Measurements from ENCODE around the gene NOTCH2.

NOTCH2 gene

DNA sequence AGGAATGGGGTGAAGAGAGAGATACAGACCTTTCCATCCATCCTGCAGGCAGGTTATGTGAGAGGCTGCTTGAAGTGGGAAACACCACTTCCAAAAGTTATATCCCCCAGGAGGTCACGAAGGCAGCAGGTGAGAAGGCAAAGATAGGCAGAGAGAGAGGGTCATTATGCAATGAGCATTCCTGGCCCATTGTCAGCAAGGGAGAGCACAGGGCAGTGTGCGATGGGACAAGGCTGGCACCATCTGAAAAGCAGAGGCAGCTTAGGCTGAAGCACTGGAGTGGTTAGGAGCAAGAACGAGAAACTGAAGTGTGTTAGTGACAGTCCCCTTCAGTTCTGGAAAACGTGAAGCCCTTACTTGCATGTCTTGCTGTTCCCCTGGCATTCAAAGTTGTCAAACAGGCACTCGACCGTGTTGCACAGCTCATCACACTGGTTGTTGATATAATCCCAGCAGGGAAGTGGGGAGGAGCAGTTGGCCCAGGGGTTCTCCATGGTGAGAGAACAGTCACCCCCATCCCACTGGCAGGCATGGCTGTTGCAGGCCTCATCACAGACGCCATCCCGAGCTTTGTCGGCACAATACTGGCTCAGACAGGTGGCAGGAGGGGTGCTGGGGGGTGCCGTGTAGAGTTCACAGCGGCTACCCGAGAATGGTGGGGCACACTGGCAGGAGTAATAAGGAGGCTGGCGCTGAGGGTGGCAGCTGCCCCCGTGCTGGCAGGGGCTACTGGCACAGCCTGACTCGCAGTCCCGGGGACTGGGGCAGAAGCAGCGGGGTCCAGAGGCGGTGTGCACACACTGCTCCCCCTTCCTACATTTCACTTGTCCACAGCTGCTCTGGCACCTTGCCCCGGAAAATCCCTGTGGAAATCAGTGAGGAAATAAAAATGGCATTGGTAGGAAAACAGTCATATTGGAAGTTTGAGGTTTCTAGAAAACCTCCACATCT lies 144.2 kb downstream of the NOTCH2 start:
- H3K9me3 ChIP-seq (ENCODE audit: control insufficient read depth, insufficient read depth, low read length): no peaks in the 10 kb centered on the region
- peaks cover 18% of the 10 kb centered on the region for H3K36me3 ChIP-seq (ENCODE audit: insufficient read depth, low read length)
- no peak overlapping the region for H3K9ac ChIP-seq (ENCODE audit: low read depth, low read length)
- H3K4me1 ChIP-seq (ENCODE audit: insufficient read depth, low read length): no peaks in the 10 kb centered on the region

DNA sequence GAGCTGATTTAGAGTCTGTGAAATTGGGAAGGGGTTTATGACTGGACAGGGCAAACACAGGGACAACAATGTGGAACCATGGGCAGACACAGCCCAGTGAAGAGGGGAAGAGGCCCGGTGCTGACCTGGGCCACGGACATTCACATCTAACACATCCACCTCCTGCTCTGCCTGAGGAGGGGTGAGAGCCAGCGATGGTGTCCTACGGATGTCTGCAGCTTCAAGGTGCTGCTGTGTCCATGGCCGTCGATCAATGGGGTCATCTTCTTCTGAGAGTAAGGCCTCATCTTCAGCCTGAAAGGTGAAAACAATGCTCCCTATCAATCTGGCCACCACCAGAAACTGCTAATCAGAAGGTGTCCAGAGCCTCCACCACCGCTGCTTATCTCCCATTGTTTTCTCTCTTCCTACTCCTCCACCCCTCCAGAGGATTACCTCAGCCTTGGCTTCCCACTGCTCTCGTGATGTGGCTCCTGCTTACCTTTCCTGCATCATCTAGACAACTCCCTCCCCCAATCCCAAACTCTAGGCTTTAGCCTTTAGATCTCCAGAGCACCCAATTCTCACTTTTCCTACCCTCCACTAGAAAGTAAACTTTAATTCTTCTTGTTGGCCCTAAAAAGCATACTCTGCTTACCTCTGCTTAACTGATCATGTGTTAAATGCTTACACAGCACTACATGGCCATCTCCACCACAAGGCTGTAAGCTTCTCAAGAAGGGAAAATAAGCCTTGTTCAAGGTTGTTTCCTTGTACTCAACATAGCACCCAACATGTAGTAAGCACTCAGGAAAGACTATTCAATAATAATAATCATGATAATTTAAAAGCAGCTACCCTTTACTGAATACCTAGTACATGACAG lies 149.1 kb downstream of the NOTCH2 start:
- Histone ChIP-seq H3K9me3 (ENCODE audit: control insufficient read depth, insufficient read depth, low read length) (no peaks in the 10 kb centered on the region), H3K4me1 (ENCODE audit: insufficient read depth, low read length) (no peaks in the 10 kb centered on the region), H3K36me3 (ENCODE audit: insufficient read depth, low read length) (peaks cover 36% of the 10 kb centered on the region), H3K9ac (ENCODE audit: low read depth, low read length) (no peak overlapping the region)

GRCh38 chr1:119919241-119919640 lies 150.2 kb downstream of the NOTCH2 start:
- no peaks in the 10 kb centered on the region for H3K4me1 ChIP-seq (ENCODE audit: insufficient read depth, low read length)
- peaks cover 40% of the 10 kb centered on the region for H3K36me3 ChIP-seq (ENCODE audit: insufficient read depth, low read length)

GRCh38 chr1:119918301-119918700 lies 151.2 kb downstream of the NOTCH2 start:
- Histone ChIP-seq H3K9me3 (ENCODE audit: control insufficient read depth, insufficient read depth, low read length) (no peaks in the 10 kb centered on the region), H3K9ac (ENCODE audit: low read depth, low read length) (no peak overlapping the region), H3K4me1 (ENCODE audit: insufficient read depth, low read length) (no peaks in the 10 kb centered on the region), H3K36me3 (ENCODE audit: insufficient read depth, low read length) (peaks cover 40% of the 10 kb centered on the region)

More at GRCh38 chr1:119919241-119919640, 150.2 kb downstream of the NOTCH2 start:
- Histone ChIP-seq H3K9me3 (ENCODE audit: control insufficient read depth, insufficient read depth, low read length) (no peaks in the 10 kb centered on the region), H3K9ac (ENCODE audit: low read depth, low read length) (no peak overlapping the region)

- no peaks in the 10 kb centered on the region for H3K9me3 ChIP-seq (ENCODE audit: control insufficient read depth, insufficient read depth, low read length)
- peaks cover 43% of the 10 kb centered on the region for H3K36me3 ChIP-seq (ENCODE audit: insufficient read depth, low read length)
- no peak overlapping the region for H3K9ac ChIP-seq (ENCODE audit: low read depth, low read length)
- H3K4me1 ChIP-seq (ENCODE audit: insufficient read depth, low read length): no peaks in the 10 kb centered on the region
Measured at GRCh38 chr1:119917304-119918055, 152.0 kb downstream of the NOTCH2 start.

GRCh38 chr1:119915517-119915916 lies 153.9 kb downstream of the NOTCH2 start:
- Histone ChIP-seq H3K9me3 (ENCODE audit: control insufficient read depth, insufficient read depth, low read length) (no peaks in the 10 kb centered on the region), H3K9ac (ENCODE audit: low read depth, low read length) (no peak overlapping the region), H3K4me1 (ENCODE audit: insufficient read depth, low read length) (peaks cover 3% of the 10 kb centered on the region; the same call in 1 of the 2 replicates), H3K36me3 (ENCODE audit: insufficient read depth, low read length) (peaks cover 27% of the 10 kb centered on the region)

GRCh38 chr1:119914071-119914470 lies 155.4 kb downstream of the NOTCH2 start:
- peaks cover 7% of the 10 kb centered on the region; the same call in 1 of the 2 replicates for H3K4me1 ChIP-seq (ENCODE audit: insufficient read depth, low read length)
- no peaks in the 10 kb centered on the region for H3K9me3 ChIP-seq (ENCODE audit: control insufficient read depth, insufficient read depth, low read length)
- no peak overlapping the region for H3K9ac ChIP-seq (ENCODE audit: low read depth, low read length)
- H3K36me3 ChIP-seq (ENCODE audit: insufficient read depth, low read length): peaks cover 25% of the 10 kb centered on the region

- Histone ChIP-seq H3K9ac (ENCODE audit: low read depth, low read length) (no peak overlapping the region), H3K4me1 (ENCODE audit: insufficient read depth, low read length) (peaks cover 7% of the 10 kb centered on the region; the same call in 1 of the 2 replicates), H3K9me3 (ENCODE audit: control insufficient read depth, insufficient read depth, low read length) (no peaks in the 10 kb centered on the region), H3K36me3 (ENCODE audit: insufficient read depth, low read length) (peaks cover 24% of the 10 kb centered on the region)
Measured at GRCh38 chr1:119912963-119913362, 156.5 kb downstream of the NOTCH2 start.

DNA sequence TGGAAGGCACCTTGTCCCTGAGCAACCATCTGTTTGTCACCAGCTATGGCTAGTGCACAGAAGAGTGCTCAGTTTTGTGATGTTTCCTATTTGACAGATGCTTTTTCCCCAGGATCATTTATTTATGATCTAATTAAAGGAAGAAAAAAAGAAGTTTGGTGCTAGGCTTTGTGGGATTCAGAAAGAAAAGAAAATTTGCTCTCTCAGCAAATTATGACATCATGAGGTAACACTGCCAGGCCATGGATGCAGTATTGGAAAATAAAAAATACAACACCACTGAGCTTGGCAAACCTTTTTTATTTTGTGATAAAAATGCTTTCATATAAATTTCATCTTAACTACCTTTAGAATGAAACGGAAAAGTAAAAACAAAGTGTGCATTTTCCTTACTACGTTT lies 157.7 kb downstream of the NOTCH2 start:
- H3K4me1 ChIP-seq (ENCODE audit: insufficient read depth, low read length): peaks cover 7% of the 10 kb centered on the region; the same call in 1 of the 2 replicates
- H3K9me3 ChIP-seq (ENCODE audit: control insufficient read depth, insufficient read depth, low read length): no peaks in the 10 kb centered on the region
- peaks cover 14% of the 10 kb centered on the region; the same call in 1 of the 2 replicates for H3K36me3 ChIP-seq (ENCODE audit: insufficient read depth, low read length)
- no peak overlapping the region for H3K9ac ChIP-seq (ENCODE audit: low read depth, low read length)

- Histone ChIP-seq H3K9ac (ENCODE audit: low read depth, low read length) (no peak overlapping the region), H3K36me3 (ENCODE audit: insufficient read depth, low read length) (peaks cover 9% of the 10 kb centered on the region; the same call in 1 of the 2 replicates), H3K4me1 (ENCODE audit: insufficient read depth, low read length) (peaks cover 7% of the 10 kb centered on the region; the same call in 1 of the 2 replicates), H3K9me3 (ENCODE audit: control insufficient read depth, insufficient read depth, low read length) (no peaks in the 10 kb centered on the region)
Measured at GRCh38 chr1:119910618-119911017, 158.8 kb downstream of the NOTCH2 start.

- Histone ChIP-seq H3K4me1 (ENCODE audit: insufficient read depth, low read length) (peaks cover 7% of the 10 kb centered on the region; the same call in 1 of the 2 replicates), H3K36me3 (ENCODE audit: insufficient read depth, low read length) (0 out of 2 replicates have a peak, but pooled peaks cover 4% of the 10 kb centered on the region), H3K9ac (ENCODE audit: low read depth, low read length) (no peak overlapping the region), H3K9me3 (ENCODE audit: control insufficient read depth, insufficient read depth, low read length) (no peaks in the 10 kb centered on the region)
Measured at GRCh38 chr1:119909890-119910596, 159.4 kb downstream of the NOTCH2 start.

- Histone ChIP-seq H3K9ac (ENCODE audit: low read depth, low read length) (no peak overlapping the region), H3K36me3 (ENCODE audit: insufficient read depth, low read length) (0 out of 2 replicates have a peak, but pooled peaks cover 3% of the 10 kb centered on the region), H3K9me3 (ENCODE audit: control insufficient read depth, insufficient read depth, low read length) (no peaks in the 10 kb centered on the region), H3K4me1 (ENCODE audit: insufficient read depth, low read length) (peaks cover 7% of the 10 kb centered on the region; the same call in 1 of the 2 replicates)
Measured at GRCh38 chr1:119908661-119909060, 160.8 kb downstream of the NOTCH2 start.

DNA sequence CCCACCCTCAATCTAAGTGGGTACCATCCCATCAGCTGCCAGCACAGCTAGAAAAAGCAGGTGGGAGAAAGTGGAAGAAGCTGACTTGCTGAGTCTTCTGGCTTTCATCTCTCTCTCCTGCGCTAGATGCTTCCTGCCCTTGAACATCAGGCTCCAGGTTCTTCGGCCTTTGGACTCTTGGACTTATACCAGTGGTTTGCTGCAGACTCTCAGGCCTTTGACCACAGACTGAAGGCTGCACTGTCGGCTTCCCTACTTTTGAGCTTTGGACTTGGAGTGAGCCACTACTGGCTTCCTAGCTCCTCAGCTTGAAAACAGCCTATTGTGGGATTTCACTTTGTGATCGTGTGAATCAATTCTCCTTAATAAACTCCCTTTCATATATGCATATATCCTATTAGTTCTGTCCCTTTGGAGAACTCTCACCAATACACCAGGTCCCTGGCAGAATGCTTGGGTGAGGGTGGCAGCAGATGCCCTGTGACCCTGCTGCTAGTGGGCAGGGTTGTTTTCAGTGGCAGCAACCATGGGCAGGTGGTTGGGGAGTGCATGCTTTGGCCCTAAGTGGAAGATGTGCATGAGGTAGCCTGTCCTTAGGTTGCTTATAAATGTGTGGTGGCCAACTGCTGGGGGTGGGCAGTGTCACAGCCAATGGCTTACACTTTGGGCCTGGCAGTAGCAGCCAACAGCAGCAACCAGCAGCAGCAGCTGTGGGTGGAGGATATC lies 162.4 kb downstream of the NOTCH2 start:
- Histone ChIP-seq H3K9ac (ENCODE audit: low read depth, low read length) (no peak overlapping the region), H3K4me1 (ENCODE audit: insufficient read depth, low read length) (peaks cover 7% of the 10 kb centered on the region; the same call in 1 of the 2 replicates), H3K36me3 (ENCODE audit: insufficient read depth, low read length) (no peaks in the 10 kb centered on the region), H3K9me3 (ENCODE audit: control insufficient read depth, insufficient read depth, low read length) (no peaks in the 10 kb centered on the region)

All from ES-I3 (cell line).